Keratinocyte (primary cell): Measurements from ENCODE around the gene HDHD5. TPM values are rescaled to one million over a fixed set of nuclear protein-coding genes. Genes with fewer than 3 reads are reported as not detected.

Experiments
- DNase-seq: peaks from one replicate; pipeline ENCODE4 v3.0.0-alpha.2; 2011; ENCODE audit warnings: low read depth, missing footprints, low spot score
- FAIRE-seq: peaks from 2 replicates; lab custom pipeline; 2011; peaks lifted over from hg19 to GRCh38; lab: Jason Lieb, UNC
- H2AFZ ChIP-seq: 2 replicates; pipeline ENCODE4 v1.6.0; 2012; ENCODE audit warnings: low read length, control low read depth, inconsistent platforms; ENCODE audit not compliant: control insufficient read depth
- H3K27ac ChIP-seq: 2 replicates; pipeline ENCODE4 v1.5.1; 2011; ENCODE audit warnings: low read length; ENCODE audit not compliant: control insufficient read depth, insufficient read depth
- H3K27me3 ChIP-seq: 3 replicates; pipeline ENCODE4 v1.6.0; 2011; ENCODE audit warnings: low read length; ENCODE audit not compliant: control insufficient read depth, insufficient read depth; ENCODE audit errors: extremely low read depth
- H3K36me3 ChIP-seq, 2 experiments: 2 replicates in 1 of 2; 3 replicates in 1 of 2; pipeline ENCODE4 v1.5.1; 2011; ENCODE audit warnings: low read length in 2 of 2, mild to moderate bottlenecking in 1 of 2; ENCODE audit not compliant: control insufficient read depth in 2 of 2, insufficient read depth in 2 of 2; ENCODE audit errors: extremely low read depth in 1 of 2
- H3K4me1 ChIP-seq: 3 replicates; pipeline ENCODE4 v1.5.1; 2011; ENCODE audit warnings: low read length; ENCODE audit not compliant: control insufficient read depth, insufficient read depth; ENCODE audit errors: extremely low read depth
- H3K4me2 ChIP-seq: 3 replicates; pipeline ENCODE4 v1.6.0; 2011; ENCODE audit warnings: low read depth, low read length; ENCODE audit not compliant: control insufficient read depth, insufficient read depth; ENCODE audit errors: extremely low read depth
- H3K4me3 ChIP-seq, 3 experiments: fragments of 200-600 bp in 1 of 3; sonication (generic) in 1 of 3; 2 replicates in 2 of 3; 3 replicates in 1 of 3; pipeline ENCODE4 v1.5.1; 2011 to 2016; ENCODE audit warnings: low read length in 3 of 3, mild to moderate bottlenecking in 3 of 3, control low read depth in 2 of 3, inconsistent platforms in 1 of 3, low read depth in 1 of 3, mixed read lengths in 1 of 3, mixed run types in 1 of 3, moderate library complexity in 1 of 3; ENCODE audit not compliant: control insufficient read depth in 2 of 3, insufficient read depth in 2 of 3; ENCODE audit errors: extremely low read depth in 1 of 3
- H3K79me2 ChIP-seq: 2 replicates; pipeline ENCODE4 v1.6.0; 2012; ENCODE audit warnings: low read length; ENCODE audit not compliant: control insufficient read depth, insufficient read depth
- H3K9ac ChIP-seq: 3 replicates; pipeline ENCODE4 v1.6.0; 2011; ENCODE audit warnings: low read length; ENCODE audit not compliant: control insufficient read depth, insufficient read depth; ENCODE audit errors: extremely low read depth
- H3K9me1 ChIP-seq: 3 replicates; pipeline ENCODE4 v1.6.0; 2011; ENCODE audit warnings: low read length; ENCODE audit not compliant: control insufficient read depth, insufficient read depth; ENCODE audit errors: extremely low read depth
- H3K9me3 ChIP-seq: 2 replicates; pipeline ENCODE4 v1.5.1; 2012; ENCODE audit warnings: low read depth, low read length; ENCODE audit not compliant: control insufficient read depth
- H4K20me1 ChIP-seq: 3 replicates; pipeline ENCODE4 v1.6.0; 2011; ENCODE audit warnings: low read length; ENCODE audit not compliant: control insufficient read depth, insufficient read depth; ENCODE audit errors: extremely low read depth
- EZH2 ChIP-seq: IDR thresholded peaks from one replicate; pipeline ENCODE4 v1.6.1; 2012; ENCODE audit warnings: inconsistent platforms, mild to moderate bottlenecking, low read length, moderate library complexity
- dilution Hi-C: fragments of 300-500 bp; cut with MboI; formaldehyde crosslinking; loops from one replicate; pipeline ENCODE4 v1.7.0; 2020; ENCODE audit warnings: low sequenced_read_pairs; ENCODE audit not compliant: extremely low pct_ligation_motif_present
- polyA plus RNA-seq, 5 experiments: library from polyadenylated mRNA; depleted of rRNA in 3 of 5; stranded (reverse) in 3 of 5; stranded (forward) in 1 of 5; unstranded in 1 of 5; fragments of >200 nt; gene quantifications; 1 replicate in 1 of 5; 2 replicates in 3 of 5; 3 replicates in 1 of 5; pipeline versions ENCODE4 v1.2.1 to v1.2.3, GENCODE V29; 2011 to 2012; ENCODE audit warnings: missing spikeins in 2 of 5, low read depth in 1 of 5, low replicate concordance in 1 of 5
- TF ChIP-seq, protein P1 (sequence below), 3 experiments: IDR thresholded peaks in 1 of 3; conservative IDR thresholded peaks in 1 of 3; optimal IDR thresholded peaks in 1 of 3; 2 replicates in 2 of 3; 3 replicates in 1 of 3; pipeline versions ENCODE3 to v1.5.1; 2011; ENCODE audit warnings: low read length in 3 of 3, mild to moderate bottlenecking in 3 of 3, moderate library complexity in 2 of 3, control low read depth in 1 of 3, inconsistent platforms in 1 of 3; ENCODE audit not compliant: insufficient read depth in 2 of 3; ENCODE audit errors: extremely low read depth in 1 of 3

Gene HDHD5
- polyA plus RNA-seq, 1 donor (not counting 4 experiments of a cell fraction or from before 2014, with no cell fraction given): 22.6 TPM

DNA sequence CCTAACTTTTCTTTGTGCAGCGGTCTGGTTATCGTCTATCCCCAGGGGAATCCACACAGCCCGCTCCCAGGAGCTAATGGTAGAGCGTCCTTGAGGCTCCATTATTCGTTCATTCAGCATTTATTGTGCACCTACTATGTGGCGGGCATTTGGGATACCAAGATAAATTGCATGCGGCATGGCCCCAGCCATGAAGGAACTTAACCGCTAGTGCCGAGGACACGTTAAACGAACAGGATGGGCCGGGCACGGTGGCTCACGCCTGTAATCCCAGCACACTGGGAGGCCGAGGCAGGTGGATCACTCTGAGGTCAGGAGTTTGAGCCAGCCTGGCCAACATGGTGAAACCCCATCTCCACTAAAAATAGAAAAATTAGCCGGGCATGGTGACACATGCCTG, 49.1 kb downstream of the HDHD5 start:
- Histone ChIP-seq H3K9me1 (no peaks in the 10 kb centered on the region), H3K36me3 (peaks cover 13 to 20% of the 10 kb centered on the region in 2 experiments), H3K9me3 (no peaks in the 10 kb centered on the region), H4K20me1 (peaks cover 4% of the 10 kb centered on the region), H2AFZ (no peak overlapping the region), H3K27ac (no peak overlapping the region), H3K4me3 (no peak overlapping the region), H3K4me2 (no peak overlapping the region), H3K79me2 (no peaks in the 10 kb centered on the region), H3K4me1 (no peaks in the 10 kb centered on the region), H3K9ac (no peak overlapping the region), H3K27me3 (no peaks in the 10 kb centered on the region)
- dilution Hi-C loops: no loop called here
- DNase-seq (no peak), FAIRE-seq (no peak)
- TF ChIP-seq, protein P1, sequence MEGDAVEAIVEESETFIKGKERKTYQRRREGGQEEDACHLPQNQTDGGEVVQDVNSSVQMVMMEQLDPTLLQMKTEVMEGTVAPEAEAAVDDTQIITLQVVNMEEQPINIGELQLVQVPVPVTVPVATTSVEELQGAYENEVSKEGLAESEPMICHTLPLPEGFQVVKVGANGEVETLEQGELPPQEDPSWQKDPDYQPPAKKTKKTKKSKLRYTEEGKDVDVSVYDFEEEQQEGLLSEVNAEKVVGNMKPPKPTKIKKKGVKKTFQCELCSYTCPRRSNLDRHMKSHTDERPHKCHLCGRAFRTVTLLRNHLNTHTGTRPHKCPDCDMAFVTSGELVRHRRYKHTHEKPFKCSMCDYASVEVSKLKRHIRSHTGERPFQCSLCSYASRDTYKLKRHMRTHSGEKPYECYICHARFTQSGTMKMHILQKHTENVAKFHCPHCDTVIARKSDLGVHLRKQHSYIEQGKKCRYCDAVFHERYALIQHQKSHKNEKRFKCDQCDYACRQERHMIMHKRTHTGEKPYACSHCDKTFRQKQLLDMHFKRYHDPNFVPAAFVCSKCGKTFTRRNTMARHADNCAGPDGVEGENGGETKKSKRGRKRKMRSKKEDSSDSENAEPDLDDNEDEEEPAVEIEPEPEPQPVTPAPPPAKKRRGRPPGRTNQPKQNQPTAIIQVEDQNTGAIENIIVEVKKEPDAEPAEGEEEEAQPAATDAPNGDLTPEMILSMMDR (optimal IDR thresholded peaks at IDR 0.05 in 1 of 3, IDR thresholded peaks at IDR 0.05 in 1 of 3, conservative IDR thresholded peaks at IDR 0.05 in 1 of 3; ENCODE audit: extremely low read depth in 1 of 3, insufficient read depth in 2 of 3, low read length in 3 of 3): no peak
- no peak for TF ChIP-seq EZH2

DNA sequence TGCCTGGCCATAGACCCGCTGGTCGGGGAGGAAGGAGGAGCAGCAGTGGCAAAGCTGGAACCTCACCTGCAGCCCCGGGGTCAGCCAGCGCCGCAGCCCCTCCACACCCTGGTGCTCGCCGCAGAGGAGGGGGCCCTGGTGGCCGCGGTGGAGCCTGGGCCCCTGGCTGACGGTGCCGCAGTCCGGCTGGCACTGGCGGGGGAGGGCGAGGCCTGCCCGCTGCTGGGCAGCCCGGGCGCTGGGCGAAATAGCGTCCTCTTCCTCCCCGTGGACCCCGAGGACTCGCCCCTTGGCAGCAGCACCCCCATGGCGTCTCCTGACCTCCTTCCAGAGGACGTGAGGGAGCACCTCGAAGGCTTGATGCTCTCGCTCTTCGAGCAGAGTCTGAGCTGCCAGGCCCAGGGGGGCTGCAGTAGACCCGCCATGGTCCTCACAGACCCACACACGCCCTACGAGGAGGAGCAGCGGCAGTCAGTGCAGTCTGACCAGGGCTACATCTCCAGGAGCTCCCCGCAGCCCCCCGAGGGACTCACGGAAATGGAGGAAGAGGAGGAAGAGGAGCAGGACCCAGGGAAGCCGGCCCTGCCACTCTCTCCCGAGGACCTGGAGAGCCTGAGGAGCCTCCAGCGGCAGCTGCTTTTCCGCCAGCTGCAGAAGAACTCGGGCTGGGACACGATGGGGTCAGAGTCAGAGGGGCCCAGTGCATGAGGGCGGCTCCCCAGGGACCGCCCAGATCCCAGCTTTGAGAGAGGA, 49.8 kb downstream of the HDHD5 start:
- Histone ChIP-seq H3K9me1 (no peaks in the 10 kb centered on the region), H3K9me3 (no peaks in the 10 kb centered on the region), H3K4me3 (no peak overlapping the region), H3K4me1 (no peaks in the 10 kb centered on the region), H3K36me3 (peaks cover 16 to 24% of the 10 kb centered on the region in 2 experiments), H3K27me3 (no peaks in the 10 kb centered on the region), H4K20me1 (peaks cover 4% of the 10 kb centered on the region), H3K4me2 (no peak overlapping the region), H3K27ac (no peak overlapping the region), H3K9ac (no peak overlapping the region), H3K79me2 (no peaks in the 10 kb centered on the region), H2AFZ (no peak overlapping the region)
- dilution Hi-C loops: no loop called here
- DNase-seq: no peak
- no peak for TF ChIP-seq EZH2
- TF ChIP-seq, protein P1 (optimal IDR thresholded peaks at IDR 0.05 in 1 of 3, IDR thresholded peaks at IDR 0.05 in 1 of 3, conservative IDR thresholded peaks at IDR 0.05 in 1 of 3; ENCODE audit: extremely low read depth in 1 of 3, insufficient read depth in 2 of 3, low read length in 3 of 3): no peak
- no peak for FAIRE-seq
